Spleen (tissue), 11 donors: ENCODE results near the gene HAUS7. TPM values are rescaled to one million over a fixed set of nuclear protein-coding genes. Genes with fewer than 3 reads are reported as not detected.

Experiments
- DNase-seq: peaks from one replicate; pipeline ENCODE4 v3.0.0-alpha.2; 2020
- H3K27ac ChIP-seq, 8 donors: fragments of 200-600 bp; sonication (generic) in 7 of 8; 1 replicate in 4 of 8; 2 replicates in 4 of 8; pipeline versions ENCODE4 v1.5.0 to v1.8.0; 2016 to 2021; ENCODE audit warnings: inconsistent platforms in 4 of 8, mild to moderate bottlenecking in 4 of 8, moderate library complexity in 1 of 8
- H3K27me3 ChIP-seq, 7 donors: fragments of 200-600 bp; sonication (generic) in 6 of 7; replicated peaks in 1 of 7; 1 replicate in 4 of 7; 2 replicates in 3 of 7; pipeline versions ENCODE4 v1.5.0 to v1.8.0; 2016 to 2021; ENCODE audit warnings: inconsistent platforms in 3 of 7, mild to moderate bottlenecking in 1 of 7
- H3K36me3 ChIP-seq, 6 donors: fragments of 200-600 bp; sonication (generic) in 5 of 6; 1 replicate in 4 of 6; 2 replicates in 2 of 6; pipeline versions ENCODE4 v1.5.0 to v1.8.0; 2016 to 2021; ENCODE audit warnings: inconsistent platforms in 2 of 6
- H3K4me1 ChIP-seq, 6 donors: fragments of 200-600 bp; sonication (generic) in 5 of 6; 1 replicate in 3 of 6; 2 replicates in 3 of 6; pipeline versions ENCODE4 v1.5.0 to v1.8.0; 2016 to 2021; ENCODE audit warnings: inconsistent platforms in 3 of 6
- H3K4me3 ChIP-seq, 8 donors: fragments of 200-600 bp; sonication (generic) in 7 of 8; 1 replicate in 4 of 8; 2 replicates in 4 of 8; pipeline versions ENCODE4 v1.5.0 to v1.8.0; 2016 to 2021; ENCODE audit warnings: inconsistent platforms in 4 of 8, mild to moderate bottlenecking in 4 of 8, moderate library complexity in 2 of 8
- H3K9me3 ChIP-seq, 8 donors: fragments of 200-600 bp; sonication (generic) in 7 of 8; 1 replicate in 4 of 8; 2 replicates in 4 of 8; pipeline versions ENCODE4 v1.5.0 to v1.8.0; 2016 to 2021; ENCODE audit warnings: inconsistent platforms in 4 of 8
- CTCF ChIP-seq, 11 experiments: fragments of 200-600 bp in 7 of 11; fragments of 450-650 bp in 4 of 11; sonication (generic) in 4 of 11; IDR thresholded peaks in 8 of 11; conservative IDR thresholded peaks in 3 of 11; 1 replicate in 7 of 11; 2 replicates in 4 of 11; pipeline versions ENCODE4 v1.4.0 to v1.8.0; 2016 to 2021; ENCODE audit warnings: antibody characterized with exemption in 11 of 11, inconsistent platforms in 4 of 11, mild to moderate bottlenecking in 1 of 11
- POLR2A ChIP-seq, 3 donors: fragments of 450-650 bp; IDR thresholded peaks; one replicate each; pipeline ENCODE4 v1.5.1; 2017; ENCODE audit warnings: antibody characterized with exemption in 3 of 3, mild to moderate bottlenecking in 1 of 3
- POLR2AphosphoS5 ChIP-seq, 3 donors: sonication (generic); formaldehyde crosslinking; IDR thresholded peaks; one replicate each; pipeline ENCODE4 v1.5.1; 2017; ENCODE audit warnings: antibody characterized with exemption in 3 of 3
- WGBS, 5 donors: extraction: QIAGEN DNeasy Blood & Tissue Kit in 3 of 5; methylation state at CpG; one replicate each; pipeline versions ENCODE4 v1.1.5 to v1.1.7; 2013 to 2018; 5-methylcytosine and 5-hydroxymethylcytosine counted together
- intact Hi-C: fragments of 100-400 bp; cut with DNase I; formaldehyde crosslinking; loops from one replicate; pipeline ENCODE4 v1.15.0; 2023; ENCODE audit warnings: low total_unique reads
- polyA plus RNA-seq, 3 donors: library from polyadenylated mRNA; stranded (reverse); fragments of 200-250 nt; gene quantifications; one replicate each; pipeline ENCODE4 v1.2.1, GENCODE V29; 2013
- total RNA-seq, 7 donors: library from RNA; depleted of rRNA in 3 of 7; stranded (reverse); fragments of >200 nt in 3 of 7; fragmentation: NEBNext Ultra II Directional in 4 of 7; extraction: Animal tissue kit (Norgen Biotek cat#: 25700) in 4 of 7; gene quantifications; one replicate each; pipeline versions ENCODE4 v1.1.0 to v1.2.1, GENCODE V29; 2016 to 2021
- donor health status: healthy with polysubstance abuse.
- donor health status: DM: no; HTN: no; CAD: no; lungs with moderate emphysema.
- donor health status: DM: no; HTN: no; CAD: no.
- donor health status: Bipolar disorder and iron deficiency.
- donor health status: healthy.
- donor health status: DM: no; HTN: no; CAD: no.
- donor health status: DM: yes; HTN: yes; CAD: no.

The HAUS7 gene
- total and polyA plus RNA-seq, 10 donors: 23.6 to 83.7 (median 34.5) TPM

DNA sequence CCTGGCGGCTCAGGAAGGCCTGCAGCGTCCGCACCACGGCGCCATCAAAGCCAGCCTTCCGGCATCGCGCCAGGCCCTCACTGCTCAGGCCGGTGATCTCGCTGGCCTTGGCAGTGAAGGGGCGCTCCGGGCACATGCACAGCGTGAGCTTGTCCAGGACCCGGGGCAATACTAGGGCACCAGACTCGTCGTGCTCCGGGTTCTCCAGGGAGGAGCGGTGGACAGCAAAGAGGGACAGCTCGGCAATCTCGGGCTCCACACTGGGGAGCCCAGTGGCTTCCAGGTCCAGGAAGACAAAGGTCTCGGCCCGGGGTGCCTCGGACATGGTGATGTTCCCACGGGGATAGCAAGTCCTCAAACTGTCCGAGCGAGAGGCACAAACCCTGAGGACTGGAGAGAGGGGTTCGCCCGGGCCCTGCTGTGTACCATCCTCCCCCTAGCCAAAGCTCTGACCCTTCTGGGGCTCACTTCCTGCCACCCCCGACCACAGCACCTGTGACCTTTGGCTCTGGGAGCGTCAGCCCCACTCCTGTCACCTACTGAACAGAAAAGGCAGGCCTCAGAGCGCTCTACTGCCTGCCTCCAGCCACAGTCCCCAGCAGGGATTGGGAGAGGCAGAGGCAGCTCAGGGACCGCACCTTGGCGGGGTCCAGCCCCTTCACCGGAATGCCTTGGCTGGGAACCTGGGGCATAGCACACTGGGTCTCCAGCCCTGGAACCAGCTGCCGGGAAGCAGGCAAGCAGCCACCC, 25.1 kb downstream of the HAUS7 start:
- Histone ChIP-seq H3K27ac (no peak overlapping the region), H3K36me3 (peaks cover 0 to 30% (median 4%) of the 10 kb centered on the region in 6 donors), H3K4me1 (no peaks in the 10 kb centered on the region), H3K4me3 (no peak overlapping the region), H3K9me3 (no peaks in the 10 kb centered on the region), H3K27me3 (no peaks in the 10 kb centered on the region)
- DNase-seq: no peak
- intact Hi-C loops: no loop called here
- TF ChIP-seq POLR2AphosphoS5 (IDR thresholded peaks at IDR 0.05): no peak
- no peak for TF ChIP-seq POLR2A (IDR thresholded peaks at IDR 0.05)
- TF ChIP-seq CTCF (IDR thresholded peaks at IDR 0.05 in 8 of 11, conservative IDR thresholded peaks at IDR 0.05 in 3 of 11): no peak
- WGBS, 5 donors: 83 to 94% (median 90%) methylated on average over 11 to 35 of the region's 35 CpGs

DNA sequence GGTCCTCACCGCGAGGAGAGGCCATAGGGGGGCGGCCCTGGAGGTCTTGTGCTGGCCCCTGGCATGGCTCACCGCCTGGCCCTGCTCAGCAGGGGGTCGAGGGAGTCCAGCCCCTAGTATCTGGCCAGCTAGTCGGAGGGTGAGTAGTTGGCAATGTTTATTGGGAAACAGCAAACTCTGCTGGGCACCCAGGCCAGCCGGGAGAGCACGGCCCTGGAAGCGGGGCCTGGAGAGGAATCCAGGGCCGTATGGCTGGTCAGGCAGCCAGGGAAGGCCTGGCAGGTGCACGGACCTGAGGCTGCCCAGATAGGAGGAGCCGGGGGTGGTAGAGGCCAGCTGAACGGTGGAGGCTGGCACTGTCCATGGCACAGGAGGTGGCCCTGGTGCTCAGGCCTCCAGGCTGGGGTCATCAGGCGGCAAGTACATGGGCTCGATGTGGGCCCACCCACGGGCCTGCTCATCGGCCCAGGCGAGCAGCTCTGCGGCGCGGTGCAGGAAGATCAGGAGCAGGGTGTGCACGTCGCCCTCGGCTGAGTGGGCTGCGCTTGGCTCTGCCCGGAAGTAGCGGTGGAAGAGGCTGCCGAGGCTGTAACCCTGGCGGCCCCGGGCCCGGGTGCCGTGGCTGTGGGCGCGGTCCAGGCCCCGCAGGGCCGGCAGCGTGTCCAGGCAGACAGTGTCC, 25.9 kb downstream of the HAUS7 start:
- peaks cover 0 to 5% (median 0%) of the 10 kb centered on the region in 8 donors for H3K9me3 ChIP-seq
- 88 to 94% (median 91%) methylated on average over 24 to 37 of the region's 37 CpGs; no CpG with 5 or more reads in 1 of the 5 donors for WGBS, 5 donors
- H3K4me1 ChIP-seq: no peaks in the 10 kb centered on the region
- H3K27me3 ChIP-seq: no peaks in the 10 kb centered on the region
- TF ChIP-seq CTCF (IDR thresholded peaks at IDR 0.05 in 8 of 11, conservative IDR thresholded peaks at IDR 0.05 in 3 of 11) (no peak), POLR2AphosphoS5 (IDR thresholded peaks at IDR 0.05) (no peak), POLR2A (IDR thresholded peaks at IDR 0.05) (no peak)
- no peak overlapping the region for H3K27ac ChIP-seq
- peaks cover 0 to 22% (median 4%) of the 10 kb centered on the region in 6 donors for H3K36me3 ChIP-seq
- intact Hi-C loops: no loop called here
- H3K4me3 ChIP-seq: no peak overlapping the region
- DNase-seq: no peak

- no peak for DNase-seq
- no peak overlapping the region for H3K27ac ChIP-seq
- intact Hi-C loops: no loop called here
- H3K4me3 ChIP-seq: no peak overlapping the region
- WGBS, 5 donors: 86 to 94% (median 90%) methylated on average over 10 to 25 of the region's 25 CpGs
- no peaks in the 10 kb centered on the region for H3K27me3 ChIP-seq
- TF ChIP-seq POLR2AphosphoS5 (IDR thresholded peaks at IDR 0.05) (peak in 1 of 3 donors; percentile 2), CTCF (IDR thresholded peaks at IDR 0.05 in 8 of 11, conservative IDR thresholded peaks at IDR 0.05 in 3 of 11) (no peak), POLR2A (IDR thresholded peaks at IDR 0.05) (no peak)
- H3K36me3 ChIP-seq: peaks cover 0 to 14% (median 4%) of the 10 kb centered on the region in 6 donors
- H3K4me1 ChIP-seq: no peaks in the 10 kb centered on the region
- peaks cover 0 to 6% (median 0%) of the 10 kb centered on the region in 8 donors for H3K9me3 ChIP-seq
Observed at GRCh38 chrX:153443476-153444332, 26.7 kb downstream of the HAUS7 start.
